K562 (cell line): ENCODE data around the gene SUPT3H.

Experiments used
- GABPA ChIP-seq: fragments of 200-800 bp; sonication (Bioruptor generic); conservative IDR thresholded peaks from 2 replicates; pipeline ENCODE4 v1.6.1; 2016; ENCODE audit warnings: low read depth, missing genetic modification characterization, missing compliant biosample characterization
- POLR2A ChIP-seq: fragments of 450-650 bp; conservative IDR thresholded peaks from 2 replicates; pipeline ENCODE4 v1.6.1; 2016

GRCh38 chr6:45000833-45001232 lies 376.9 kb downstream of the SUPT3H start:
- TF ChIP-seq POLR2A: no peak
- TF ChIP-seq GABPA (tag): no peak
